Erythroblast (primary cell): ENCODE results near the gene SSBP3.
A peak's percentile ranks its signal among the peaks of the same experiment; 100 is the strongest.

Experiments
- GATA1 ChIP-seq: IDR thresholded peaks from 2 replicates; pipeline ENCODE4 v1.6.1; 2011; ENCODE audit warnings: low read depth, mild to moderate bottlenecking, control low read depth, low read length, moderate library complexity
- POLR2A ChIP-seq: IDR thresholded peaks from 2 replicates; pipeline ENCODE4 v1.6.1; 2011; ENCODE audit warnings: mild to moderate bottlenecking, low read length

GRCh38 chr1:54218883-54219687 is 187.1 kb downstream of the SSBP3 start:
- TF ChIP-seq POLR2A = peak; percentile 12
- no peak for TF ChIP-seq GATA1
